Activated CD4-positive, alpha-beta T cell treated with anti-CD3 and anti-CD28 coated beads, Interleukin-2, amount 50 U/mL, for 1 hour (primary cell): ENCODE data around the gene CUL7.

ENCODE experiments used
- DNase-seq: peaks from one replicate; pipeline ENCODE4 v3.0.0-alpha.2; 2020

Gene CUL7

GRCh38 chr6:43076464-43077332, 23.0 kb upstream of the CUL7 start:
- DNase-seq = no peak

- no peak for DNase-seq
Measured at GRCh38 chr6:43075670-43076463, 22.2 kb upstream of the CUL7 start, which contains the start of gene PTK7. Gene PTK7, plus strand, starts transcription at chr6:43076314. Its CDS starts 175 bp downstream, at chr6:43076489.

GRCh38 chr6:43074847-43075669, 21.4 kb upstream of the CUL7 start:
- DNase-seq = no peak

- no peak for DNase-seq
Measured at GRCh38 chr6:43070028-43070632, 16.5 kb upstream of the CUL7 start.

GRCh38 chr6:43062818-43063217, 9.2 kb upstream of the CUL7 start:
- no peak for DNase-seq

GRCh38 chr6:43061861-43062260, 8.2 kb upstream of the CUL7 start:
- DNase-seq = no peak

- DNase-seq = no peak
Measured at GRCh38 chr6:43060755-43061633, 7.3 kb upstream of the CUL7 start.

GRCh38 chr6:43060034-43060754, 6.5 kb upstream of the CUL7 start:
- no peak for DNase-seq

- DNase-seq = peak; percentile 98
Measured at GRCh38 chr6:43059168-43060033, 5.8 kb upstream of the CUL7 start, which contains the start of the genes KLC4 and MRPL2. Gene KLC4, plus strand, starts transcription at chr6:43059631. Its CDS starts 1,705 bp downstream, at chr6:43061336. Gene MRPL2, minus strand, starts transcription at chr6:43059434. Its CDS starts 53 bp downstream, at chr6:43059381.

GRCh38 chr6:43058531-43058930, 4.9 kb upstream of the CUL7 start:
- DNase-seq = no peak

GRCh38 chr6:43055966-43056365, 2.3 kb upstream of the CUL7 start:
- no peak for DNase-seq

GRCh38 chr6:43054206-43054943, 724 bp upstream of the CUL7 start:
- DNase-seq = no peak

- peak; percentile 19 for DNase-seq
Measured at GRCh38 chr6:43052842-43053544, 658 bp downstream of the CUL7 start.

GRCh38 chr6:43052225-43052841, 1.3 kb downstream of the CUL7 start:
- no peak for DNase-seq

- no peak for DNase-seq
Measured at GRCh38 chr6:43050981-43051380, 2.7 kb downstream of the CUL7 start.

- no peak for DNase-seq
Measured at GRCh38 chr6:43047998-43048397, 5.7 kb downstream of the CUL7 start.

- no peak for DNase-seq
Measured at GRCh38 chr6:43045371-43045930, 8.2 kb downstream of the CUL7 start.
